ENCODE data around the gene PLIN1. TPM values are rescaled to one million over a fixed set of nuclear protein-coding genes. Genes with fewer than 3 reads are reported as not detected.
A peak's percentile ranks its signal among the peaks of the same experiment; 100 is the strongest.

PLIN1 gene
- total RNA-seq, 1 experiment from 2014 or later, result 0.09 TPM

GRCh38 chr15:89656116-89656815 lies 22.9 kb downstream of the PLIN1 start:
- H3K4me2 ChIP-seq (ENCODE audit: insufficient read depth, insufficient read length, low read length), result no peak overlapping the region
- no peak overlapping the region for H2BK15ac ChIP-seq (ENCODE audit: low read depth, low read length)
- H3K27me3 Mint-ChIP-seq (ENCODE audit: low read depth), result peaks cover 36% of the 10 kb centered on the region
- no peak overlapping the region for H2BK5ac ChIP-seq (ENCODE audit: insufficient read length, low read length)
- H3K4ac ChIP-seq (ENCODE audit: low read depth, low read length), result no peak overlapping the region
- no peaks in the 10 kb centered on the region for H3K4me1 ChIP-seq (ENCODE audit: insufficient read depth, low read length)
- H3K9me3 ChIP-seq (ENCODE audit: control insufficient read depth, low read depth, low read length), result no peaks in the 10 kb centered on the region
- H2BK120ac ChIP-seq (ENCODE audit: low read depth, low read length, poor library complexity, severe bottlenecking), result no peak overlapping the region
- no peak overlapping the region for H4K5ac ChIP-seq (ENCODE audit: insufficient read length, low read depth, low read length)
- H3K18ac ChIP-seq (ENCODE audit: insufficient read length, low read depth, low read length), result no peak overlapping the region
- H2BK20ac ChIP-seq (ENCODE audit: low read depth, low read length, poor library complexity, severe bottlenecking), result no peak overlapping the region
- no peaks in the 10 kb centered on the region; the same call in 1 of the 2 replicates for H3K79me2 ChIP-seq (ENCODE audit: insufficient read depth, low read length)
- H3K27ac ChIP-seq (ENCODE audit: insufficient read length, low read depth, low read length), result no peak overlapping the region
- H3K23ac ChIP-seq (ENCODE audit: insufficient read length, low read depth, low read length), result no peak overlapping the region
- TF ChIP-seq, protein P1, sequence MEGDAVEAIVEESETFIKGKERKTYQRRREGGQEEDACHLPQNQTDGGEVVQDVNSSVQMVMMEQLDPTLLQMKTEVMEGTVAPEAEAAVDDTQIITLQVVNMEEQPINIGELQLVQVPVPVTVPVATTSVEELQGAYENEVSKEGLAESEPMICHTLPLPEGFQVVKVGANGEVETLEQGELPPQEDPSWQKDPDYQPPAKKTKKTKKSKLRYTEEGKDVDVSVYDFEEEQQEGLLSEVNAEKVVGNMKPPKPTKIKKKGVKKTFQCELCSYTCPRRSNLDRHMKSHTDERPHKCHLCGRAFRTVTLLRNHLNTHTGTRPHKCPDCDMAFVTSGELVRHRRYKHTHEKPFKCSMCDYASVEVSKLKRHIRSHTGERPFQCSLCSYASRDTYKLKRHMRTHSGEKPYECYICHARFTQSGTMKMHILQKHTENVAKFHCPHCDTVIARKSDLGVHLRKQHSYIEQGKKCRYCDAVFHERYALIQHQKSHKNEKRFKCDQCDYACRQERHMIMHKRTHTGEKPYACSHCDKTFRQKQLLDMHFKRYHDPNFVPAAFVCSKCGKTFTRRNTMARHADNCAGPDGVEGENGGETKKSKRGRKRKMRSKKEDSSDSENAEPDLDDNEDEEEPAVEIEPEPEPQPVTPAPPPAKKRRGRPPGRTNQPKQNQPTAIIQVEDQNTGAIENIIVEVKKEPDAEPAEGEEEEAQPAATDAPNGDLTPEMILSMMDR (conservative IDR thresholded peaks at IDR 0.05), result no peak
- H3K36me3 Mint-ChIP-seq (ENCODE audit: insufficient read depth in 1 of 3, low read depth in 3 of 3), result peaks cover 7 to 17% (median 14%) of the 10 kb centered on the region in 3 experiments
- peaks cover 6 to 12% of the 10 kb centered on the region in 2 experiments for H3K4me1 Mint-ChIP-seq
- no peak overlapping the region for H3K56ac ChIP-seq (ENCODE audit: insufficient read length, low read depth, low read length)
- H2BK12ac ChIP-seq (ENCODE audit: insufficient read length, low read depth, low read length), result no peak overlapping the region
- H2AK5ac ChIP-seq (ENCODE audit: insufficient read length, low read length), result no peak overlapping the region
- H3K23me2 ChIP-seq (ENCODE audit: insufficient read length, low read depth, low read length, poor library complexity, severe bottlenecking), result peaks cover 6% of the 10 kb centered on the region
- no peak overlapping the region for H4K8ac ChIP-seq (replicated peaks; ENCODE audit: insufficient read length, low read depth, low read length)
- H3T11ph ChIP-seq (ENCODE audit: low read length), result no peak overlapping the region
- H4K20me1 ChIP-seq (ENCODE audit: control insufficient read depth, insufficient read depth, insufficient read length), result no peaks in the 10 kb centered on the region
- WGBS (ENCODE audit: extremely low coverage, insufficient read length, low lambda C conversion rate), result no CpG with 5 or more reads among the region's 7 CpGs
- no peak overlapping the region for H3K27ac Mint-ChIP-seq
- no peak overlapping the region for H3K14ac ChIP-seq (ENCODE audit: insufficient read depth, low read length)
- no peaks in the 10 kb centered on the region for H3K79me1 ChIP-seq (ENCODE audit: insufficient read depth, low read depth, low read length, poor library complexity, severe bottlenecking)
- peak overlapping the region; percentile 88 to 95 for H3K4me3 Mint-ChIP-seq
- H3K9ac ChIP-seq (ENCODE audit: extremely low read depth, insufficient read length, low read length), result no peak overlapping the region
- H3K9me3 Mint-ChIP-seq, result no peaks in the 10 kb centered on the region
- no peaks in the 10 kb centered on the region; the same call in 1 of the 2 replicates for H3K27me3 ChIP-seq (ENCODE audit: insufficient read depth, low read length)
- H4K91ac ChIP-seq (ENCODE audit: insufficient read length, low read depth, low read length), result no peak overlapping the region
- H2AFZ ChIP-seq (ENCODE audit: low read length), result no peak overlapping the region
- no peak for DNase-seq
